ENCODE data around the gene MB.

Gene MB

DNA sequence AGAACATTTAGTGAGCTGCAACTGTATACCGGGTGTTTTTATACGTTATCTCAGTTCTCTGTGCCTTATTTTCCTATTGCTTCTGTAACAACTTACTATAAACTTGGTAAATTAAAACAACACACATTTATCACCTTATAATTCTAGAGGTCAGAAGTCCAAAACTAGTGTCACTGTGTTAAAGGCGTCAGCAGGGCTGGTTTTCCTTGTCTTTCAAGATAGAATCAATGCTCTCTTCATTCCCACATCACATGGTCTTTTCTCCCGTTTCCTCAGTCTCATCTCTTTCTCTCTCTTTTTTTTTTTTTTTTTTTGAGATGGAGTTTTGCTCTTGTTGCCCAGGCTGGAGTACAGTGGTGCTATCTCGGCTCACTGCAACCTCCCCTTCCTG lies 36.1 kb downstream of the MB start:
- in situ Hi-C loops (cut with MboI; ENCODE audit: low pct_unique_long_range_greater_than_20kb, low sequenced_read_pairs, unreplicated experiment), result loop anchor here (10.0 kb wide), 2 partner anchors 156 to 226 kb away; no protein-coding TSS in a partner anchor

DNA sequence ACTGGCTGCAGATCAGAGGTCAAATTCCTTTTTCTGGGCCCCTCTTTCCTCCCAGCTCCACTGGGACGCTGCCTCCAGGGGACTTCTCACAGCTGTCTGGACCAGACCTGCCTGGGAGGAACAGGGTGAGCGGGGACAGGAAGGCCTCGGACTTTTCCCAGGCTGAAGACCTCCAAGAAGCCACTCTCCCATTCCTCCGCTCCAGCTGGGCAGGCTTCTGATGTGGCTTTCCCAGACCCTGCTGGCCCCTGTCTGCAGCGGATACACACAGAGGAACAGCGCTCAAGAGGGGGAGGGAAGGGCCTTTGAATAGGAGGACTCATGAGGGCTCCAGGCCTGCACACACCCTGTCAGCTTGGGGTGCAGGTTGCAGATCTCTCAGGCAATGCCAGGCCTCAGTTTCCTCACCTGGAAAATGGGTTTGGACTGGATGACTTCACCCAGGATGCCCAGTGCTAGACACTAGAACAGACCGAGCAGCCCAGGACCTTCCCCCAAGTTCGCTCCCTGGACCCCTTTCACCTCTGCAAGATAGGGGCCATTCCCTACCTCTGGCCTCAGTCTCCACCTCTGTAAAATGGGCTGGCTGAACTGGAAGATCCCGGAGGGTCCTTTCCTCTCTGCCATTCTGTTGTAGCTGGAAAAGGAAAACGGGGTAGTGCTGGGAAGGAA lies 36.6 kb downstream of the MB start:
- in situ Hi-C loops (cut with MboI; ENCODE audit: low pct_unique_long_range_greater_than_20kb, low sequenced_read_pairs, unreplicated experiment), result loop anchor here (10.0 kb wide), 2 partner anchors 156 to 226 kb away; no protein-coding TSS in a partner anchor
- DNase-seq (ENCODE audit: low spot score), result no peak
- TF ChIP-seq, protein P1, sequence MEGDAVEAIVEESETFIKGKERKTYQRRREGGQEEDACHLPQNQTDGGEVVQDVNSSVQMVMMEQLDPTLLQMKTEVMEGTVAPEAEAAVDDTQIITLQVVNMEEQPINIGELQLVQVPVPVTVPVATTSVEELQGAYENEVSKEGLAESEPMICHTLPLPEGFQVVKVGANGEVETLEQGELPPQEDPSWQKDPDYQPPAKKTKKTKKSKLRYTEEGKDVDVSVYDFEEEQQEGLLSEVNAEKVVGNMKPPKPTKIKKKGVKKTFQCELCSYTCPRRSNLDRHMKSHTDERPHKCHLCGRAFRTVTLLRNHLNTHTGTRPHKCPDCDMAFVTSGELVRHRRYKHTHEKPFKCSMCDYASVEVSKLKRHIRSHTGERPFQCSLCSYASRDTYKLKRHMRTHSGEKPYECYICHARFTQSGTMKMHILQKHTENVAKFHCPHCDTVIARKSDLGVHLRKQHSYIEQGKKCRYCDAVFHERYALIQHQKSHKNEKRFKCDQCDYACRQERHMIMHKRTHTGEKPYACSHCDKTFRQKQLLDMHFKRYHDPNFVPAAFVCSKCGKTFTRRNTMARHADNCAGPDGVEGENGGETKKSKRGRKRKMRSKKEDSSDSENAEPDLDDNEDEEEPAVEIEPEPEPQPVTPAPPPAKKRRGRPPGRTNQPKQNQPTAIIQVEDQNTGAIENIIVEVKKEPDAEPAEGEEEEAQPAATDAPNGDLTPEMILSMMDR (IDR thresholded peaks at IDR 0.05; ENCODE audit: extremely low read depth, insufficient read depth, missing control alignments), result no peak

More for the DNA sequence above, 36.1 kb downstream of the MB start:
- TF ChIP-seq, protein P1 (IDR thresholded peaks at IDR 0.05; ENCODE audit: extremely low read depth, insufficient read depth, missing control alignments), result no peak
- no peak for DNase-seq (ENCODE audit: low spot score)

DNA sequence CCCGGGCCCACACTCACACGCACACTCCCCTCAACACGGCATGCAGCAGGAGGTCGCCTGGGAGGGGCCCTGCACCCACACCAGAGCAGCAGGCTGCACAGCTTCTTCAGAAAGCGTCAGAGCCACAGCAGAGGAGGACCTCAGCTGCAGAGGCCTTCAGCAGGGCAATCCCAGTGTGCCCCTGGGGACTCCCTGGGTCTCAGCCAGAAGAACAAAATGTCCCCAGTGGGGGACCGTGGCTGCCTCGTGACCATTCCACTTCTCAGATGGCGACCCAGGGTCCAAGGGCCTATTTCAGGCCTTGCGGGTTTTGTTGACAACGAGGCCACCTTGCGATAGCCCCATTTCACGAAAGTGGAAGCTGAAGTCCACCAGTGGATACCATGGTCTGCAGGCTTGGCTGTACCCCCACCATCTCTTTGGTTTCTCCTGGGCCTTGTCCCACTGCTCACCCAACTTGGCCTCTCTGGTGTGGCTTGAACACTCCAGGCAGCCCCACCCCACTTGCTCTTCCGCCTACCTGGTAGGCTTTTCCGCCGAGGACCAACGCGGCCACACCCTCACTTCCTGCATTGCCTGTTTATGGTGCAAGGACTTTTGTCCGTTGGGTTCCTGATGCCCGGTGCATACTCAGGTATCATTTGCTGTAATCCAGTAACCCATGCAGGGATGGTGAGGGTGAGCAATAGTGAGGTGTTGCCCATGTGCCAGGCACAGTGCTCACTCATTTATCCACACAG lies 38.1 kb downstream of the MB start:
- TF ChIP-seq, protein P1 (IDR thresholded peaks at IDR 0.05; ENCODE audit: extremely low read depth, insufficient read depth, missing control alignments), result no peak
- in situ Hi-C loops (cut with MboI; ENCODE audit: low pct_unique_long_range_greater_than_20kb, low sequenced_read_pairs, unreplicated experiment), result no loop called here
- DNase-seq (ENCODE audit: low spot score), result no peak

DNA sequence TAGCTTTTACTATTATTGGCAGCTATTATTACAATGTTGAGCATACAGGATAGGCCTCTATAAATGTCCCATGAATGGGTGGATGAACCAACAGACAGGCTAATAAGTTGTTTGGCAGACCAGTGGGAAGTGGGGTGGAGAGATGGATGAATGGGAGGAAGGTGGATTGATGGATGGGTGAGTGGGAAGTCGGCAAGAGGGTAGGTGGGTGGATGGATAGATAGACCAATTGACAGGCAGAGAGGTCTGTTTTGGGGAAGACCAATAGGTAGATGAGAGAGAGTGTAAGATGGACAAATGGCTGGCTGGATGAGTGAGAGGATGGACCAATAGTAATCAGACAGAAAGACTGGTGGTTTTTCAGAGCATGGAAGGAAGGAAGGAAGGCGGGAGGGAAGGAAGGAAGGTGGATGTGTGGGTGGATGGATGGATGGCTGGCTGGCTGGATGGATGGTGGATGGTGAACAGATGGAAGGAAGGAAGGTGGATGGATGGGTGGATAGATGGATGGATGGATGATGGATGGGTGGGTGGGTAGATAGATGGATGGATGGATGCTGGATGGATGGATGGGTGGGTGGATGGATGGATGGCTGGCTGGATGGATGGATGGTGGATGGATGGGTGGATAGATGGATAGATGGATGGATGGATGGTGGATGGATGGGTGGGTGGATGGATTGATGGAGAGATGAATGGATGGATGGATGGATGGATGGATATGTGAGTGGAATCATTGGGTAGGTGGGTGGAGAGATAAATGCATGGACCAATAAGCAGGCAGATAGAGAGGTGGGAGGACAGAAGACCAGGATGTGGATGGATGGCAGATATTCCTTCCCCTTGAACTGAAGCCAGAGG lies 39.1 kb downstream of the MB start:
- DNase-seq (ENCODE audit: low spot score), result no peak
- TF ChIP-seq, protein P1 (IDR thresholded peaks at IDR 0.05; ENCODE audit: extremely low read depth, insufficient read depth, missing control alignments), result no peak
- in situ Hi-C loops (cut with MboI; ENCODE audit: low pct_unique_long_range_greater_than_20kb, low sequenced_read_pairs, unreplicated experiment), result no loop called here

GRCh38 chr22:35576671-35577070 lies 40.5 kb downstream of the MB start:
- TF ChIP-seq, protein P1 (IDR thresholded peaks at IDR 0.05; ENCODE audit: extremely low read depth, insufficient read depth, missing control alignments), result no peak
- in situ Hi-C loops (cut with MboI; ENCODE audit: low pct_unique_long_range_greater_than_20kb, low sequenced_read_pairs, unreplicated experiment), result no loop called here
- DNase-seq (ENCODE audit: low spot score), result no peak

DNA sequence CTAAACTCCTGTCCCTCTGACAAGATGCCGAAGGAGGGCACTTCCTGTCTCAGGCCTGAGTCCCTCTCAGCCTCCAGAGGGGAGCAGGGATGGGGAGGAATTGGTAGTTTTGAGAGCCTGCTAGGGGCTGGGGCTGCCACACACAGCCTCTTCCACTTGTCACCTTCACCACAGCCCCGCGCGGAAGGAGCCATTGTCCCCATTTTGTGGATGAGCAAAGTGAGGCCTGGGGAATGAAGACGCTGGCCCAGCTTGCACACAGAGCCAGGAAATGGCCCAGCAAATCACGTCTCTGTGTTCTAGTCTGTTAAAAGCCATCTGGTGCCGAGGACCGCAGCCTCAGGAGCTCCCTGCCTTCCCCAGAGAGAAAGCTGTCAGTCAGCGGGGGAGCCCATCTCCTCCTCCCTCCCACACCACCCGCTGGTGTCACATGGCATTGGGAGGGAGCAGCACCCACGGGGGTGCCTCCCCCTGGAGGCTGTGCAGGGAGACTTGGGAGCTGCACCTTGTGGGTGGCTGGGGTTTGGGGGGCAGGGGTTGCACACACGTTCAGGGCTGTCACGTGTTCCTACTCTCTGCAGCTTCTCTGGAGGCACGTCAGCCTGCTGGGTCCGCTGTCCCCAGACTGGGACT lies 41.9 kb downstream of the MB start:
- in situ Hi-C loops (cut with MboI; ENCODE audit: low pct_unique_long_range_greater_than_20kb, low sequenced_read_pairs, unreplicated experiment), result no loop called here
- TF ChIP-seq, protein P1 (IDR thresholded peaks at IDR 0.05; ENCODE audit: extremely low read depth, insufficient read depth, missing control alignments), result no peak
- no peak for DNase-seq (ENCODE audit: low spot score)
